A549 (cell line): ENCODE measurements around the gene KMT2D.

Experiments
- BCL3 ChIP-seq: fragments of >200 bp; sonication (Bioruptor Twin); formaldehyde crosslinking; IDR thresholded peaks from 3 replicates; pipeline ENCODE4 v1.6.1; 2016
- CEBPB ChIP-seq, 2 experiments: fragments of >200 bp in 1 of 2; sonication (Bioruptor Twin) in 1 of 2; formaldehyde crosslinking in 1 of 2; IDR thresholded peaks; 2 replicates each; pipeline ENCODE4 v1.6.1; 2012 to 2016
- CTCF ChIP-seq: fragments of >200 bp; sonication (Bioruptor Twin); formaldehyde crosslinking; IDR thresholded peaks from 3 replicates; pipeline ENCODE4 v1.5.1; 2016
- HMGXB4 ChIP-seq: fragments of 250-450 bp; sonication (Bioruptor Pico); IDR thresholded peaks from 2 replicates; pipeline ENCODE4 v1.5.0; 2021; ENCODE audit warnings: mild to moderate bottlenecking, moderate library complexity, borderline replicate concordance
- MAX ChIP-seq: IDR thresholded peaks from 2 replicates; pipeline ENCODE4 v1.6.1; 2012
- MYC ChIP-seq: IDR thresholded peaks from 2 replicates; pipeline ENCODE4 v1.6.1; 2012; ENCODE audit warnings: mild to moderate bottlenecking, inconsistent platforms, low read length, improper control_type of control experiment, borderline replicate concordance
- POLR2A ChIP-seq: IDR thresholded peaks from 2 replicates; pipeline ENCODE4 v1.6.1; 2012; ENCODE audit warnings: mild to moderate bottlenecking, low read length
- POLR2AphosphoS2 ChIP-seq: conservative IDR thresholded peaks from 2 replicates; pipeline ENCODE4 v1.6.1; 2012; ENCODE audit warnings: low read length, improper control_type of control experiment, inconsistent platforms
- RAD21 ChIP-seq, 2 experiments: fragments of >200 bp in 1 of 2; sonication (Bioruptor Twin) in 1 of 2; formaldehyde crosslinking in 1 of 2; IDR thresholded peaks in 1 of 2; conservative IDR thresholded peaks in 1 of 2; 2 replicates in 1 of 2; 3 replicates in 1 of 2; pipeline ENCODE4 v1.6.1; 2012 to 2018; ENCODE audit warnings: inconsistent platforms in 1 of 2
- RNF2 ChIP-seq: fragments of 200-600 bp; sonication (generic); IDR thresholded peaks from 2 replicates; pipeline ENCODE4 v1.6.1; 2016; ENCODE audit warnings: low read depth, mild to moderate bottlenecking, antibody characterized with exemption, moderate library complexity, borderline replicate concordance
- SREBF2 ChIP-seq: fragments of 450-650 bp; IDR thresholded peaks from 2 replicates; pipeline ENCODE4 v1.6.1; 2014; ENCODE audit warnings: mild to moderate bottlenecking, moderate library complexity
- ZNF302 ChIP-seq: fragments of 250-450 bp; sonication (Bioruptor Pico); IDR thresholded peaks from 2 replicates; pipeline ENCODE4 v1.9.0; 2021; ENCODE audit warnings: inconsistent platforms, mild to moderate bottlenecking, moderate library complexity

- TF ChIP-seq RNF2 (no peak), POLR2A (no peak), CTCF (no peak), RAD21 (conservative IDR thresholded peaks at IDR 0.05 in 1 of 2, IDR thresholded peaks at IDR 0.05 in 1 of 2) (no peak), CEBPB (IDR thresholded peaks at IDR 0.05) (no peak), BCL3 (no peak), MYC (no peak), ZNF302 (CRISPR knock-in tag) (no peak), MAX (no peak), POLR2AphosphoS2 (no peak), HMGXB4 (CRISPR knock-in tag) (no peak), SREBF2 (no peak)
Measured at GRCh38 chr12:49055092-49055491, 5.5 kb downstream of the KMT2D start.
